ENCODE data around the gene C19orf12. TPM values are rescaled to one million over a fixed set of nuclear protein-coding genes. Genes with fewer than 3 reads are reported as not detected.
"Not testable (repeated sequence)": the region's sequence is repeated elsewhere in the genome, so short reads cannot be mapped to it uniquely, and the experiment has no call there.

Gene C19orf12
- total RNA-seq, 1 donor from 2014 or later: 47.9 TPM

DNA sequence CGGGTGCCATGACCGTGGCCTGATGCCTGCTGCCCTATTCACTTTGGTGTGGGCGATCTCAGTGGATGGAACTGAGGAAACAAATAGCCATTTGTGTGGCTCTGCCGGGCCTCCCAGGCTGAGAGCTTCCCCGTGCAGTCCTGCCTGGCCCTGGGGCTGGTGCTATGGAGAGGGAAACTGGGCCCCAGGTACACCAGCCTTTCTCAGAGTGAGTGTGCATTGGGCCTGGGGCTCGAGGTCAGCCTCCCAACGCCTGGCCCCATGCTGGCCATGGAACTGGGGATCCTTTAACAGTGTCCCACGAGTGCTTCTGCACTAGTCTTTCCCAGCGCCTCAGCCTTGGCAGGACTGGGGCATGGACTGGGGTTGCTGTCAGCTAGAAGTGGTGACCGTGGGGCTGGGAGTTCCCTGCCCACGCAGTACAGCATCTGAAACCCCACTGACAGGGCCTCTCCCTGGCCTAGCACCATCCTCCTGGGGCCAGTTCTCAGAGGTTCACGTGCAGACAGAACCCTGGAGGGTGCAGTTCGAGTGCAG is 39.3 kb downstream of the C19orf12 start:
- intact Hi-C loops (cut with micrococcal nuclease): no loop called here
- DNase-seq (ENCODE audit: low spot score): no peak
- H3K4me3 Mint-ChIP-seq: no peak overlapping the region
- H3K36me3 Mint-ChIP-seq (ENCODE audit: low read depth): peaks cover 41% of the 10 kb centered on the region
- H3K4me1 Mint-ChIP-seq (ENCODE audit: low read depth): peaks cover 52% of the 10 kb centered on the region
- H3K27me3 Mint-ChIP-seq (ENCODE audit: insufficient read depth): no peaks in the 10 kb centered on the region
- no peaks in the 10 kb centered on the region for H3K9me3 Mint-ChIP-seq
- no peak overlapping the region for H3K27ac Mint-ChIP-seq

DNA sequence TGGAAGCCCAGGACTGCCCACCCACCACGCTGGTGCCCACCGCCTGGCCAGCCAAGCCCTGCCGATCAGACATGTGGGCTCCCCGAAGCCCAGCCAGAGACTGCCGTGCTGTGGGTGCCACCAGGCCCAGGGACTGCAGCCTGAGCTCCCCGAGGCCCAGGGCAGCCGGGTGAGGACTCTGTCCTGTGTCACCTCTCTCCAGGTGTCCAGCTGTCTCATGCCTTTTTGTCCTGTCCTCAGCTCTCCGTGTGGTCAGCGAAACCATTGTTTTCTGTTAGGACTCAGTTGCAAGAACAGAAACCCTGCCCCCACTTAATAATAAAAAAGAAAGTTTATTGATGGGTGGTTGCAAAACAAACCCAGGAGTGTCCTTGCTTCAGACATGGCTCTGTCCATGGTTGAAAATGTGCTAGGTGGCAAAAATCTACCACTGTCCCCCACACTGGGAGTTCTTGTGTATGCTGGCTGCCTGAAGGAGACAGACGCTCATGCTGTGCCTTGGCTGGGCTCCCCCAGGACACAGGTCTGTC is 39.9 kb downstream of the C19orf12 start:
- peaks cover 44% of the 10 kb centered on the region for H3K36me3 Mint-ChIP-seq (ENCODE audit: low read depth)
- peaks cover 54% of the 10 kb centered on the region for H3K4me1 Mint-ChIP-seq (ENCODE audit: low read depth)
- no peak overlapping the region for H3K27ac Mint-ChIP-seq
- H3K27me3 Mint-ChIP-seq (ENCODE audit: insufficient read depth): no peaks in the 10 kb centered on the region
- intact Hi-C loops (cut with micrococcal nuclease): no loop called here
- no peaks in the 10 kb centered on the region for H3K9me3 Mint-ChIP-seq
- no peak overlapping the region for H3K4me3 Mint-ChIP-seq
- DNase-seq (ENCODE audit: low spot score): no peak

- Mint-ChIP-seq H3K36me3 (ENCODE audit: low read depth) (peaks cover 49% of the 10 kb centered on the region), H3K27ac (no peak overlapping the region), H3K9me3 (no peaks in the 10 kb centered on the region), H3K27me3 (ENCODE audit: insufficient read depth) (no peaks in the 10 kb centered on the region), H3K4me1 (ENCODE audit: low read depth) (peaks cover 54% of the 10 kb centered on the region), H3K4me3 (no peak overlapping the region)
- intact Hi-C loops (cut with micrococcal nuclease): no loop called here
- no peak for DNase-seq (ENCODE audit: low spot score)
These were observed 40.5 kb downstream of the C19orf12 start for GRCh38 chr19:29674374-29675119.

DNA sequence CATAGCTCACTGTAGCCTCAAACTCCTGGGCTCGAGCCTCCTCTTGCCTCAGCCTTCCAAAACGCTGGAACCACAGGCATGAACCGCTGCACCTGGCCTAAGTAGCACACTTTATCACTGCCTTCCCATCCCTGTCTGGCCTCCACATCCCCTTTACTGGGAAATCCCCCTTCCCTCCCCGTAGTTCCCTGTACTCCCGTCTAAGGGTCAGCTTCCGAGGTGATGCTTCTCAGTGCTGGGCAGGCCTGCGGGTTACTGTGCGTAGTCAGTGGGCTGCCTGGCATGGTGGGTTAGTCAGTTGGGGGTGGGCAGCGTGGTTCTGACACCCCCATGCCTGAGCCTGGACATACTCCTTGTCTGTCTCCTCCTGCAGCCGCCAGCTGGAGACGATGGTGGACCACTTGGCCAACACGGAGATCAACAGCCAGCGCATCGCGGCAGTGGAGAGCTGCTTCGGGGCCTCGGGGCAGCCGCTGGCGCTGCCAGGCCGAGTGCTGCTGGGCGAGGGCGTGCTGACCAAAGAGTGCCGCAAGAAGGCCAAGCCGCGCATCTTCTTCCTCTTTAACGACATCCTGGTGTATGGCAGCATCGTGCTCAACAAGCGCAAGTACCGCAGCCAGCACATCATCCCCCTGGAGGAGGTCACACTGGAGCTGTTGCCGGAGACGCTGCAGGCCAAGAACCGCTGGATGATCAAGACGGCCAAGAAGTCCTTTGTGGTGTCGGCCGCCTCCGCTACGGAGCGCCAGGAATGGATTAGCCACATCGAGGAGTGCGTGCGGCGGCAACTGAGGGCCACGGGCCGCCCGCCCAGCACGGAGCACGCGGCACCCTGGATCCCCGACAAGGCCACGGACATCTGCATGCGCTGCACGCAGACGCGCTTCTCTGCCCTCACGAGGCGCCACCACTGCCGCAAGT is 41.4 kb downstream of the C19orf12 start:
- intact Hi-C loops (cut with micrococcal nuclease): loop anchor here (1.0 kb wide), 5 partner anchors 8 to 63 kb away; partner anchors contain the start of gene PLEKHF1
- H3K4me1 Mint-ChIP-seq (ENCODE audit: low read depth): peaks cover 61% of the 10 kb centered on the region
- DNase-seq (ENCODE audit: low spot score): no peak
- H3K4me3 Mint-ChIP-seq: peak overlapping the region; percentile 76
- no peaks in the 10 kb centered on the region for H3K27me3 Mint-ChIP-seq (ENCODE audit: insufficient read depth)
- peak overlapping the region; percentile 92 for H3K27ac Mint-ChIP-seq
- H3K36me3 Mint-ChIP-seq (ENCODE audit: low read depth): peaks cover 51% of the 10 kb centered on the region
- no peaks in the 10 kb centered on the region for H3K9me3 Mint-ChIP-seq

GRCh38 chr19:29672933-29673336 is 42.1 kb downstream of the C19orf12 start:
- intact Hi-C loops (cut with micrococcal nuclease): loop anchor here (1.0 kb wide), 5 partner anchors 8 to 63 kb away; partner anchors contain the start of gene PLEKHF1
- H3K4me1 Mint-ChIP-seq (ENCODE audit: low read depth): peaks cover 69% of the 10 kb centered on the region
- peaks cover 55% of the 10 kb centered on the region for H3K36me3 Mint-ChIP-seq (ENCODE audit: low read depth)
- H3K9me3 Mint-ChIP-seq: no peaks in the 10 kb centered on the region
- H3K27ac Mint-ChIP-seq: peak overlapping the region; percentile 92
- DNase-seq (ENCODE audit: low spot score): peak; percentile 76
- no peaks in the 10 kb centered on the region for H3K27me3 Mint-ChIP-seq (ENCODE audit: insufficient read depth)
- H3K4me3 Mint-ChIP-seq: peak overlapping the region; percentile 76

DNA sequence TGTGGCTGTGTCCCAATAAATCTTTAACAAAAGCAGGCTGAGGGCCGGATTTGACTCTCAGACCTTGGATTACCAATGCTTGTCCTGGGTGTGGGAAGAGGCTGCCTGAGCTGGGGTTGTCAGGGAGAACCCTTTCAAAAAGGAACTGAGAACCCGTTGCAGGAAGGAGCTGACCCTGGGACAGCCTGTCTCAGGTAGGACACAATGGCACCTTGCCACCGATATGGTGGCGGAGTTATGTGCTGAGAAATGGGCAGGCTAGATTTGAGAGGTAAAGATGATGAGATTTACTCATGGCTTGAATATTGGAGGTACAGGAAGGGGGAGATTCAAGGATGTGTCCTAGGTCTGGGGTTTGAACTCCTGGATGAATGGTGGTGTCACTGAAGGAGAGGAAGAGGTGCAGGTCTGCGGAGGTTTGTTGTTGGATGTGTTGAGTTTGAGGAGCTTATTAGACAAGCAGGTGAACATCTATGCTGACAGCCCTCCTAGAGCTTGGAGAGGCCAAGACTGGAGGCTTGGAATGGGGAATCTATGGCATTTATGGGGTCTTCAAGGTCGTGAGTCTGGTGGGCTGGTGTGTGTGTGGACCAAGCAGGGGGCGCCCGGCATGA is 42.6 kb downstream of the C19orf12 start:
- peaks cover 74% of the 10 kb centered on the region for H3K4me1 Mint-ChIP-seq (ENCODE audit: low read depth)
- peaks cover 59% of the 10 kb centered on the region for H3K36me3 Mint-ChIP-seq (ENCODE audit: low read depth)

GRCh38 chr19:29671393-29672160 is 43.5 kb downstream of the C19orf12 start:
- Mint-ChIP-seq H3K4me1 (ENCODE audit: low read depth) (peaks cover 75% of the 10 kb centered on the region), H3K9me3 (no peaks in the 10 kb centered on the region), H3K4me3 (peak overlapping the region; percentile 76), H3K27me3 (ENCODE audit: insufficient read depth) (no peaks in the 10 kb centered on the region), H3K36me3 (ENCODE audit: low read depth) (peaks cover 58% of the 10 kb centered on the region), H3K27ac (peak overlapping the region; percentile 92)
- intact Hi-C loops (cut with micrococcal nuclease): loop anchor here (1.0 kb wide), 1 partner anchor 9 kb away; no protein-coding TSS in a partner anchor
- peak; percentile 75 for DNase-seq (ENCODE audit: low spot score)

More for the DNA sequence above, 42.6 kb downstream of the C19orf12 start:
- Mint-ChIP-seq H3K27ac (peak overlapping the region; percentile 92), H3K27me3 (ENCODE audit: insufficient read depth) (no peaks in the 10 kb centered on the region), H3K9me3 (no peaks in the 10 kb centered on the region), H3K4me3 (peak overlapping the region; percentile 76)
- intact Hi-C loops (cut with micrococcal nuclease): no loop called here
- no peak for DNase-seq (ENCODE audit: low spot score)

DNA sequence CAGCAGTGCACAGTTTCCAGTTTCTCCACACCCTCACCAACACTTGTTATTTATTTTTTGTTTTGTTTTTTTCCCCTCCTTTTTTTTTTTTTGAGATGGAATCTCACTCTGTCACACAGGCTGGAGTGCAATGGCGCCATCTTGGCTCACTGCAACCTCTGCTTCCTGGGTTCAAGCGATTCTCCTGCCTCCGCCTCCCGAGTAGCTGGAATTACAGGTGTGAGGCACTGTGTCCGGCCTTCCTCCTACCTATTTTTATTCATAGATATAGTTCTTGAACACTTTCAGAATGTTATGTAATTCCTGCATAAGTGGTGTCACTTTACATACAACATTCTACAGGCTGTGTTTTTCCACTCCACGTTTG is 44.1 kb downstream of the C19orf12 start:
- intact Hi-C loops (cut with micrococcal nuclease): loop anchor here (1.0 kb wide), 1 partner anchor 9 kb away; no protein-coding TSS in a partner anchor
- H3K27ac Mint-ChIP-seq: peak overlapping the region; percentile 92
- not testable (repeated sequence) for H3K9me3 Mint-ChIP-seq; H3K27me3 Mint-ChIP-seq (ENCODE audit: insufficient read depth); DNase-seq (ENCODE audit: low spot score)
- peak overlapping the region; percentile 76 for H3K4me3 Mint-ChIP-seq
- peaks cover 72% of the 10 kb centered on the region for H3K4me1 Mint-ChIP-seq (ENCODE audit: low read depth)
- H3K36me3 Mint-ChIP-seq (ENCODE audit: low read depth): peaks cover 54% of the 10 kb centered on the region

DNA sequence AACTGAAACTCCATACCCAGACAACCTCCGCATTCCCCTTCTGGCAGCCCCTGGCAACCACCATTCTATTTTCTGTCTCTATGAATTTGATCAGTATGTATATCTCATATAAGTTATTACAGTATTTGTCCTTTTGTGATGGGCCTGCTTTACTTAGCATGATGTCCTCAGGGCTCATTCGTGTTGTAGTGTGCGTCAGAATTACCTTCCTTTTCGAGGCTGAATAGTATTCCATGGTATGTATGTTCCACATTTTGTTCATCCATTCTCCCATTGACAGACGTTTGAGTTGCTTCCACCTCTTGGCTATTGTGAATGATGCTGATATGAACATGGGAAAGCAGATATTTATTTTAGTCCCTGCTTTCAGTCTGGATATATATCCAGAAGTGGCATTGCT is 44.8 kb downstream of the C19orf12 start:
- Mint-ChIP-seq H3K27ac (peak overlapping the region; percentile 92), H3K9me3 (no peaks in the 10 kb centered on the region), H3K4me3 (peak overlapping the region; percentile 95), H3K4me1 (ENCODE audit: low read depth) (peaks cover 72% of the 10 kb centered on the region), H3K36me3 (ENCODE audit: low read depth) (peaks cover 49% of the 10 kb centered on the region), H3K27me3 (ENCODE audit: insufficient read depth) (no peaks in the 10 kb centered on the region)
- DNase-seq (ENCODE audit: low spot score): no peak
- intact Hi-C loops (cut with micrococcal nuclease): no loop called here

GRCh38 chr19:29668746-29669609 is 46.1 kb downstream of the C19orf12 start:
- no peaks in the 10 kb centered on the region for H3K27me3 Mint-ChIP-seq (ENCODE audit: insufficient read depth)
- no peak for DNase-seq (ENCODE audit: low spot score)
- intact Hi-C loops (cut with micrococcal nuclease): loop anchor here (1.0 to 5.0 kb wide), 3 partner anchors 22 to 457 kb away; partner anchors contain the start of genes UQCRFS1 and URI1
- no peaks in the 10 kb centered on the region for H3K9me3 Mint-ChIP-seq
- peaks cover 78% of the 10 kb centered on the region for H3K4me1 Mint-ChIP-seq (ENCODE audit: low read depth)
- H3K4me3 Mint-ChIP-seq: peak overlapping the region; percentile 95
- peaks cover 49% of the 10 kb centered on the region for H3K36me3 Mint-ChIP-seq (ENCODE audit: low read depth)
- H3K27ac Mint-ChIP-seq: peak overlapping the region; percentile 81

GRCh38 chr19:29667901-29668341 is 47.1 kb downstream of the C19orf12 start:
- DNase-seq (ENCODE audit: low spot score): peak; percentile 55
- intact Hi-C loops (cut with micrococcal nuclease): loop anchor here (1.0 to 5.0 kb wide), 4 partner anchors 13 to 456 kb away; partner anchors contain the start of genes UQCRFS1 and URI1
- Mint-ChIP-seq H3K36me3 (ENCODE audit: low read depth) (peaks cover 42% of the 10 kb centered on the region), H3K9me3 (no peaks in the 10 kb centered on the region), H3K4me3 (peak overlapping the region; percentile 95), H3K27me3 (ENCODE audit: insufficient read depth) (no peaks in the 10 kb centered on the region), H3K27ac (peak overlapping the region; percentile 81), H3K4me1 (ENCODE audit: low read depth) (peaks cover 73% of the 10 kb centered on the region)
